Liver (tissue), 4 donors: ENCODE measurements around the gene USP17L11. TPM values are rescaled to one million over a fixed set of nuclear protein-coding genes. Genes with fewer than 3 reads are reported as not detected.

Source experiments
- polyA plus RNA-seq, 2 donors: library from polyadenylated mRNA; stranded (reverse) in 1 of 2; unstranded in 1 of 2; fragments of 200-250 nt in 1 of 2; fragments of >200 nt in 1 of 2; fragmentation: Nextera tagmentation in 1 of 2; extraction: Ambion mirVana in 1 of 2; gene quantifications; one replicate each; pipeline versions ENCODE4 v1.2.1 to v1.2.3, GENCODE V29; 2013 to 2015
- total RNA-seq, 2 donors: library from RNA; depleted of rRNA; stranded (reverse); fragments of >200 nt; gene quantifications; one replicate each; pipeline ENCODE4 v1.2.3, GENCODE V29; 2014
- donor health status: healthy.
- donor health status: healthy.
- donor health status: healthy.

Gene USP17L11
- total and polyA plus RNA-seq, 4 donors, result not detected

Other genes with a start within 250 kb of the USP17L11 start
- not detected for gene FAM90A26, start 45.0 kb upstream of the USP17L11 start, total RNA-seq
- gene FAM90A26, start 45.0 kb upstream of the USP17L11 start, polyA plus RNA-seq, result not detected
- gene USP17L10, start 4.7 kb upstream of the USP17L11 start, total RNA-seq, result not detected
- not detected for gene USP17L10, start 4.7 kb upstream of the USP17L11 start, polyA plus RNA-seq
- not detected for gene USP17L12, start 4.7 kb downstream of the USP17L11 start, total RNA-seq
- gene USP17L12, start 4.7 kb downstream of the USP17L11 start, polyA plus RNA-seq, result not detected
- not detected for gene USP17L13, start 9.5 kb downstream of the USP17L11 start, total RNA-seq
- not detected for gene USP17L13, start 9.5 kb downstream of the USP17L11 start, polyA plus RNA-seq
- not detected for gene USP17L15, start 19.0 kb downstream of the USP17L11 start, total RNA-seq
- gene USP17L15, start 19.0 kb downstream of the USP17L11 start, polyA plus RNA-seq, result not detected
- not detected for gene USP17L17, start 28.5 kb downstream of the USP17L11 start, total RNA-seq
- gene USP17L17, start 28.5 kb downstream of the USP17L11 start, polyA plus RNA-seq, result not detected
- gene USP17L18, start 33.2 kb downstream of the USP17L11 start, total RNA-seq, result not detected
- gene USP17L18, start 33.2 kb downstream of the USP17L11 start, polyA plus RNA-seq, result not detected
- not detected for gene USP17L19, start 38.0 kb downstream of the USP17L11 start, total RNA-seq
- gene USP17L19, start 38.0 kb downstream of the USP17L11 start, polyA plus RNA-seq, result not detected
- gene USP17L20, start 42.7 kb downstream of the USP17L11 start, total RNA-seq, result not detected
- gene USP17L20, start 42.7 kb downstream of the USP17L11 start, polyA plus RNA-seq, result not detected
- not detected for gene USP17L21, start 47.5 kb downstream of the USP17L11 start, total RNA-seq
- not detected for gene USP17L21, start 47.5 kb downstream of the USP17L11 start, polyA plus RNA-seq
- not detected for gene USP17L22, start 52.2 kb downstream of the USP17L11 start, total RNA-seq
- not detected for gene USP17L22, start 52.2 kb downstream of the USP17L11 start, polyA plus RNA-seq
- gene USP17L24, start 109.8 kb downstream of the USP17L11 start, total RNA-seq, result not detected
- gene USP17L24, start 109.8 kb downstream of the USP17L11 start, polyA plus RNA-seq, result not detected
- gene USP17L25, start 114.5 kb downstream of the USP17L11 start, total RNA-seq, result not detected
- not detected for gene USP17L25, start 114.5 kb downstream of the USP17L11 start, polyA plus RNA-seq
- not detected for gene USP17L26, start 119.3 kb downstream of the USP17L11 start, total RNA-seq
- not detected for gene USP17L26, start 119.3 kb downstream of the USP17L11 start, polyA plus RNA-seq
- gene USP17L5, start 124.0 kb downstream of the USP17L11 start, total RNA-seq, result not detected
- not detected for gene USP17L5, start 124.0 kb downstream of the USP17L11 start, polyA plus RNA-seq
- gene USP17L27, start 128.7 kb downstream of the USP17L11 start, total RNA-seq, result not detected
- not detected for gene USP17L27, start 128.7 kb downstream of the USP17L11 start, polyA plus RNA-seq
- gene USP17L28, start 133.5 kb downstream of the USP17L11 start, total RNA-seq, result not detected
- not detected for gene USP17L28, start 133.5 kb downstream of the USP17L11 start, polyA plus RNA-seq
- not detected for gene USP17L29, start 138.2 kb downstream of the USP17L11 start, total RNA-seq
- gene USP17L29, start 138.2 kb downstream of the USP17L11 start, polyA plus RNA-seq, result not detected
- not detected for gene USP17L30, start 147.7 kb downstream of the USP17L11 start, total RNA-seq
- gene USP17L30, start 147.7 kb downstream of the USP17L11 start, polyA plus RNA-seq, result not detected
- not detected for gene DEFB131A, start 229.0 kb downstream of the USP17L11 start, total RNA-seq
- not detected for gene DEFB131A, start 229.0 kb downstream of the USP17L11 start, polyA plus RNA-seq